GM23338 (cell line): ENCODE data around the gene FMN2. TPM values are rescaled to one million over a fixed set of nuclear protein-coding genes. Genes with fewer than 3 reads are reported as not detected.

Experiments used
- ATAC-seq: fragments of 200-7000 bp; cut with Tn5 transposase; 3 replicates; pipeline ENCODE4 v1.9.1; 2020
- DNase-seq: peaks from one replicate; pipeline ENCODE4 v3.0.0-alpha.2; 2015; ENCODE audit warnings: low spot score
- H2AFZ ChIP-seq: fragments of 200-600 bp; sonication (generic); 2 replicates; pipeline ENCODE4 v1.8.0; 2016; ENCODE audit warnings: antibody characterized with exemption, mild to moderate bottlenecking, moderate library complexity
- H3F3A ChIP-seq: fragments of 200-600 bp; sonication (generic); replicated peaks from 2 replicates; pipeline ENCODE4 v1.8.0; 2017; ENCODE audit warnings: antibody characterized with exemption, mixed run types, low read depth
- H3K27ac ChIP-seq: fragments of 200-600 bp; sonication (generic); 2 replicates; pipeline ENCODE4 v1.6.1; 2016; ENCODE audit warnings: low read depth
- H3K27me3 ChIP-seq: fragments of 200-600 bp; sonication (generic); 2 replicates; pipeline ENCODE4 v1.8.0; 2016; ENCODE audit warnings: mild to moderate bottlenecking, mixed run types, moderate library complexity; ENCODE audit not compliant: insufficient read depth
- H3K36me3 ChIP-seq: fragments of 200-600 bp; sonication (generic); 2 replicates; pipeline ENCODE4 v1.8.0; 2016; ENCODE audit warnings: mild to moderate bottlenecking; ENCODE audit not compliant: insufficient read depth
- H3K4me1 ChIP-seq: fragments of 200-600 bp; sonication (generic); 2 replicates; pipeline ENCODE4 v1.8.0; 2016; ENCODE audit warnings: mild to moderate bottlenecking, moderate library complexity; ENCODE audit not compliant: insufficient read depth
- H3K4me2 ChIP-seq: fragments of 200-600 bp; sonication (generic); 2 replicates; pipeline ENCODE4 v1.7.1; 2017; ENCODE audit warnings: mixed run types
- H3K4me3 ChIP-seq: fragments of 200-600 bp; sonication (generic); 2 replicates; pipeline ENCODE4 v1.6.1; 2016; ENCODE audit warnings: mixed run types
- H3K79me2 ChIP-seq: fragments of 200-600 bp; sonication (generic); replicated peaks from 2 replicates; pipeline ENCODE4 v1.8.0; 2017; ENCODE audit warnings: mild to moderate bottlenecking; ENCODE audit not compliant: insufficient read depth
- H3K9me2 ChIP-seq: fragments of 200-600 bp; sonication (generic); 2 replicates; pipeline ENCODE4 v1.8.0; 2017; ENCODE audit not compliant: insufficient read depth
- H4K20me1 ChIP-seq: fragments of 200-600 bp; sonication (generic); replicated peaks from 2 replicates; pipeline ENCODE4 v1.8.0; 2017; ENCODE audit warnings: mild to moderate bottlenecking; ENCODE audit not compliant: insufficient read depth
- H3K27ac Mint-ChIP-seq: 2 replicates; pipeline ENCODE4 v1.8.0; 2020; ENCODE audit warnings: inconsistent platforms, mild to moderate bottlenecking, moderate library complexity, mixed read lengths
- H3K27me3 Mint-ChIP-seq: 3 replicates; pipeline ENCODE4 v1.8.0; 2022; ENCODE audit warnings: low read depth, mild to moderate bottlenecking, moderate library complexity, mixed read lengths, inconsistent platforms; ENCODE audit not compliant: insufficient read depth, poor library complexity
- H3K36me3 Mint-ChIP-seq: 3 replicates; pipeline ENCODE4 v1.8.0; 2021; ENCODE audit warnings: low read depth, mild to moderate bottlenecking, inconsistent platforms, moderate library complexity, mixed read lengths
- H3K4me1 Mint-ChIP-seq: 3 replicates; pipeline ENCODE4 v1.8.0; 2020; ENCODE audit warnings: mild to moderate bottlenecking, inconsistent platforms, mixed read lengths
- H3K4me3 Mint-ChIP-seq: 3 replicates; pipeline ENCODE4 v1.8.0; 2021; ENCODE audit warnings: moderate library complexity, mild to moderate bottlenecking, inconsistent platforms, mixed read lengths
- H3K9me3 Mint-ChIP-seq: 3 replicates; pipeline ENCODE4 v1.8.0; 2020; ENCODE audit warnings: moderate library complexity, mild to moderate bottlenecking, inconsistent platforms, mixed read lengths
- CREB1 ChIP-seq: fragments of 250-450 bp; sonication (Bioruptor Pico); IDR thresholded peaks from 2 replicates; pipeline ENCODE4 v1.5.0; 2020; ENCODE audit warnings: low read depth, mild to moderate bottlenecking, moderate library complexity
- CTCF ChIP-seq, 2 experiments: fragments of 200-600 bp in 1 of 2; sonication (generic) in 1 of 2; conservative IDR thresholded peaks; 2 replicates each; pipeline versions ENCODE4 v1.5.1 to v1.6.1; 2016 to 2017; ENCODE audit warnings: antibody characterized with exemption in 2 of 2, low read depth in 2 of 2, mild to moderate bottlenecking in 2 of 2, moderate library complexity in 1 of 2
- ETS1 ChIP-seq: IDR thresholded peaks from 2 replicates; pipeline ENCODE4 v1.6.1; 2016; ENCODE audit warnings: antibody characterized with exemption
- EZH2 ChIP-seq: fragments of 200-600 bp; sonication (generic); IDR thresholded peaks from one replicate; pipeline ENCODE4 v1.8.0; 2017; ENCODE audit warnings: antibody characterized with exemption, mild to moderate bottlenecking, low read depth; ENCODE audit not compliant: unreplicated experiment
- EZH2phosphoT487 ChIP-seq: fragments of 200-600 bp; sonication (generic); IDR thresholded peaks from one replicate; pipeline ENCODE4 v1.8.1; 2018; ENCODE audit warnings: antibody characterized with exemption; ENCODE audit not compliant: unreplicated experiment
- JUNB ChIP-seq: IDR thresholded peaks from one replicate; pipeline ENCODE4 v1.6.1; 2016; ENCODE audit warnings: antibody characterized with exemption; ENCODE audit not compliant: unreplicated experiment
- NANOG ChIP-seq: IDR thresholded peaks from 2 replicates; pipeline ENCODE4 v1.6.1; 2016; ENCODE audit warnings: antibody characterized with exemption, borderline replicate concordance
- POLR2AphosphoS5 ChIP-seq: IDR thresholded peaks from 2 replicates; pipeline ENCODE4 v1.6.1; 2016; ENCODE audit warnings: antibody characterized with exemption, low read depth
- STAT1 ChIP-seq: IDR thresholded peaks from one replicate; pipeline ENCODE4 v1.6.1; 2016; ENCODE audit warnings: antibody characterized with exemption; ENCODE audit not compliant: unreplicated experiment
- ZNF114 ChIP-seq: fragments of 250-450 bp; sonication (Bioruptor Pico); IDR thresholded peaks from 2 replicates; pipeline ENCODE4 v1.5.0; 2020; ENCODE audit warnings: mild to moderate bottlenecking, moderate library complexity
- ZNF331 ChIP-seq: fragments of 250-450 bp; sonication (Bioruptor Pico); IDR thresholded peaks from 2 replicates; pipeline ENCODE4 v1.5.0; 2020; ENCODE audit warnings: low read depth, mild to moderate bottlenecking, moderate library complexity
- polyA plus RNA-seq: library from polyadenylated mRNA; unstranded; fragments of >200 nt; fragmentation: Nextera tagmentation; extraction: Ambion mirVana; gene quantifications from 2 replicates; pipeline ENCODE4 v1.2.1, GENCODE V29; 2016
- total RNA-seq: library from RNA; depleted of rRNA; stranded (reverse); fragments of >200 nt; shearing (Covaris generic); gene quantifications from 2 replicates; pipeline ENCODE4 v1.2.3, GENCODE V29; 2014
- TF ChIP-seq, protein P1 (sequence below): IDR thresholded peaks from one replicate; pipeline ENCODE4 v1.6.1; 2018; ENCODE audit warnings: antibody characterized with exemption; ENCODE audit not compliant: unreplicated experiment

The FMN2 gene
- total and polyA plus RNA-seq, 2 experiments from 2014 or later: 1.5 to 2.5 TPM

DNA sequence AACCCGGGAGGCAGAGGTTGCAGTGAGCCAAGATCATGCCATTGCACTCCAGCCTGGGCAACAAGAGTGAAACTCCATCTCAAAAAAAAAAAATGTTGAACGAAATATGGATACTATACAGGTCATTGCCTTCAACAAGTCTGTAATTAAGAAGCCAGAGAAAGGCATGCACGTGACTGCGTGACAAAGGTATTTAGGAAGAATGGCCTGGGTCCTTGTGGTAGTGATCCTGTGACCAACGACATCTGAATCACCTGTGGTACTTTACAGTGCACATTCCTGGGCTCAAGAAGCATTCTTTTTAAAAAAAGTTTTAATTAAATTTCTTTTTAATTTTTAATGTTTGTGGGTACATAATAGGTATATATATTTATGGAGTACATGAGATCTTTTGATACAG is 405.3 kb downstream of the FMN2 start (continued):
- TF ChIP-seq, protein P1, sequence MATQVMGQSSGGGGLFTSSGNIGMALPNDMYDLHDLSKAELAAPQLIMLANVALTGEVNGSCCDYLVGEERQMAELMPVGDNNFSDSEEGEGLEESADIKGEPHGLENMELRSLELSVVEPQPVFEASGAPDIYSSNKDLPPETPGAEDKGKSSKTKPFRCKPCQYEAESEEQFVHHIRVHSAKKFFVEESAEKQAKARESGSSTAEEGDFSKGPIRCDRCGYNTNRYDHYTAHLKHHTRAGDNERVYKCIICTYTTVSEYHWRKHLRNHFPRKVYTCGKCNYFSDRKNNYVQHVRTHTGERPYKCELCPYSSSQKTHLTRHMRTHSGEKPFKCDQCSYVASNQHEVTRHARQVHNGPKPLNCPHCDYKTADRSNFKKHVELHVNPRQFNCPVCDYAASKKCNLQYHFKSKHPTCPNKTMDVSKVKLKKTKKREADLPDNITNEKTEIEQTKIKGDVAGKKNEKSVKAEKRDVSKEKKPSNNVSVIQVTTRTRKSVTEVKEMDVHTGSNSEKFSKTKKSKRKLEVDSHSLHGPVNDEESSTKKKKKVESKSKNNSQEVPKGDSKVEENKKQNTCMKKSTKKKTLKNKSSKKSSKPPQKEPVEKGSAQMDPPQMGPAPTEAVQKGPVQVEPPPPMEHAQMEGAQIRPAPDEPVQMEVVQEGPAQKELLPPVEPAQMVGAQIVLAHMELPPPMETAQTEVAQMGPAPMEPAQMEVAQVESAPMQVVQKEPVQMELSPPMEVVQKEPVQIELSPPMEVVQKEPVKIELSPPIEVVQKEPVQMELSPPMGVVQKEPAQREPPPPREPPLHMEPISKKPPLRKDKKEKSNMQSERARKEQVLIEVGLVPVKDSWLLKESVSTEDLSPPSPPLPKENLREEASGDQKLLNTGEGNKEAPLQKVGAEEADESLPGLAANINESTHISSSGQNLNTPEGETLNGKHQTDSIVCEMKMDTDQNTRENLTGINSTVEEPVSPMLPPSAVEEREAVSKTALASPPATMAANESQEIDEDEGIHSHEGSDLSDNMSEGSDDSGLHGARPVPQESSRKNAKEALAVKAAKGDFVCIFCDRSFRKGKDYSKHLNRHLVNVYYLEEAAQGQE: no peak
- no peak for TF ChIP-seq ETS1
- TF ChIP-seq ZNF114 (CRISPR knock-in tag): no peak
- TF ChIP-seq JUNB: no peak
- TF ChIP-seq CREB1 (CRISPR knock-in tag): no peak
- no peak for TF ChIP-seq POLR2AphosphoS5
- no peak for TF ChIP-seq ZNF331

DNA sequence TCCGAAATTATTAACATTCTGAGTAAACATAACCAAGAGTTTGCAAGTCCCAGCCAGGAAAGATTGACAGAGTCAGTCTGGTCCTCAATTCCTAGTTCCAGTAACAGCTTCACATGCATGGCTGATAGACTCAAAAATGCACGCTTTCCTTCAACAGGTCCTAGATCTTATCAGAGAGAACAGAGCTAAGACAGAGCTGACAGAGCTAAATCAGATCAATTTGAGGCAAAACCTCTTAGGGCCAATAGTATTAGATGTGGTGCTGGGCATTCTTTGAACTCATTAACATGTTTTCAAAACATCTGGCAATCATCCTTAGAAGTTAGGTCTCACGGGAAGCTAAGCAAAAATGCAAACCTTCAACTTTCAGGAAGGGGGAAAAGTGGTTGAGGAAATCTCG is 406.2 kb downstream of the FMN2 start:
- H3K79me2 ChIP-seq: no peaks in the 10 kb centered on the region
- no peaks in the 10 kb centered on the region for H4K20me1 ChIP-seq
- Mint-ChIP-seq H3K4me1 (no peaks in the 10 kb centered on the region), H3K4me3 (no peak overlapping the region), H3K27me3 (peaks cover 2% of the 10 kb centered on the region), H3K36me3 (no peaks in the 10 kb centered on the region), H3K27ac (no peak overlapping the region), H3K9me3 (no peaks in the 10 kb centered on the region)
- peaks cover 7% of the 10 kb centered on the region for H3K9me2 ChIP-seq
- no peak for DNase-seq
- no peak overlapping the region; the same call in 1 of the 2 replicates for H2AFZ ChIP-seq
- H3K4me1 ChIP-seq: peaks cover 4% of the 10 kb centered on the region; the same call in 1 of the 2 replicates
- 0 out of 2 replicates have a peak, but pooled peaks cover 5% of the 10 kb centered on the region for H3F3A ChIP-seq
- ATAC-seq: no peak
- TF ChIP-seq EZH2: no peak
- TF ChIP-seq CTCF (conservative IDR thresholded peaks at IDR 0.05; ENCODE audit: low read depth in 2 of 2): no peak
- TF ChIP-seq EZH2phosphoT487: no peak
- TF ChIP-seq POLR2AphosphoS5: no peak
- no peak for TF ChIP-seq NANOG
- no peak for TF ChIP-seq JUNB
- TF ChIP-seq STAT1: no peak
- no peak for TF ChIP-seq ZNF114 (CRISPR knock-in tag)
- TF ChIP-seq CREB1 (CRISPR knock-in tag): no peak
- no peak for TF ChIP-seq ZNF331
- TF ChIP-seq, protein P1: no peak
- no peak overlapping the region for H3K27ac ChIP-seq
- H3K36me3 ChIP-seq: no peaks in the 10 kb centered on the region
- H3K27me3 ChIP-seq: peaks cover 7% of the 10 kb centered on the region; the same call in 1 of the 2 replicates
- no peak overlapping the region for H3K4me2 ChIP-seq
- no peak overlapping the region for H3K4me3 ChIP-seq
